Hepatic stellate cell (primary cell): ENCODE results near the gene SF3B3.
"Not testable (repeated sequence)": the region's sequence is repeated elsewhere in the genome, so short reads cannot be mapped to it uniquely, and the experiment has no call there.

Experiments
- DNase-seq: peaks from one replicate; pipeline ENCODE4 v3.0.0; 2011; ENCODE audit warnings: low spot score

SF3B3 gene

GRCh38 chr16:70621864-70622263, 98.2 kb downstream of the SF3B3 start:
- DNase-seq, result not testable (repeated sequence)
